Epithelial cell of esophagus (primary cell): ENCODE data around the gene CBX3.
"Not testable (repeated sequence)": the region's sequence is repeated elsewhere in the genome, so short reads cannot be mapped to it uniquely, and the experiment has no call there.

Experiments used
- DNase-seq: peaks from one replicate; pipeline ENCODE4 v3.0.0; 2010; ENCODE audit warnings: low read depth
- H3K4me3 ChIP-seq: 2 replicates; pipeline ENCODE4 v1.5.1; 2011; ENCODE audit warnings: mild to moderate bottlenecking, low read length, control low read depth
- CTCF ChIP-seq: IDR thresholded peaks from 2 replicates; pipeline ENCODE4 v1.5.1; 2011; ENCODE audit warnings: low read depth, mild to moderate bottlenecking, low read length, control low read depth, inconsistent platforms; ENCODE audit not compliant: insufficient read depth; ENCODE audit errors: missing control alignments

The CBX3 gene

GRCh38 chr7:26191233-26191973 lies 10.1 kb upstream of the CBX3 start:
- DNase-seq: no peak
- H3K4me3 ChIP-seq: no peak overlapping the region
- TF ChIP-seq CTCF: no peak

- DNase-seq: no peak
- no peak overlapping the region for H3K4me3 ChIP-seq
- TF ChIP-seq CTCF: no peak
Measured at GRCh38 chr7:26191974-26192479, 9.5 kb upstream of the CBX3 start.

GRCh38 chr7:26192485-26193087 lies 9.0 kb upstream of the CBX3 start:
- TF ChIP-seq CTCF: no peak
- H3K4me3 ChIP-seq: no peak overlapping the region
- no peak for DNase-seq

- TF ChIP-seq CTCF: no peak
- no peak for DNase-seq
- H3K4me3 ChIP-seq: no peak overlapping the region
Measured at GRCh38 chr7:26193432-26194207, 7.9 kb upstream of the CBX3 start.

GRCh38 chr7:26194764-26195163 lies 6.8 kb upstream of the CBX3 start:
- not testable (repeated sequence) for DNase-seq, H3K4me3 ChIP-seq

GRCh38 chr7:26195182-26195581 lies 6.4 kb upstream of the CBX3 start:
- DNase-seq: no peak
- TF ChIP-seq CTCF: no peak
- H3K4me3 ChIP-seq: no peak overlapping the region

- no peak for TF ChIP-seq CTCF
- DNase-seq: no peak
- H3K4me3 ChIP-seq: peak overlapping the region; percentile 5
Measured at GRCh38 chr7:26195867-26196657, 5.5 kb upstream of the CBX3 start.
